Karpas-422 (cell line): ENCODE measurements around the gene PEX16. TPM values are rescaled to one million over a fixed set of nuclear protein-coding genes. Genes with fewer than 3 reads are reported as not detected.
A peak's percentile ranks its signal among the peaks of the same experiment; 100 is the strongest.

ENCODE experiments used
- DNase-seq: peaks from one replicate; pipeline ENCODE4 v3.0.0-alpha.2; 2015
- H2AFZ ChIP-seq: fragments of 200-600 bp; sonication (generic); 2 replicates; pipeline ENCODE4 v1.6.1; 2014; ENCODE audit warnings: antibody characterized with exemption, low read length, mixed read lengths
- H3K27ac ChIP-seq: fragments of 200-600 bp; sonication (generic); 2 replicates; pipeline ENCODE4 v1.5.1; 2014; ENCODE audit warnings: mild to moderate bottlenecking, low read length, moderate library complexity
- H3K27me3 ChIP-seq: fragments of 200-600 bp; sonication (generic); 2 replicates; pipeline ENCODE4 v1.6.1; 2014; ENCODE audit warnings: low read length, mixed read lengths
- H3K36me3 ChIP-seq: fragments of 200-600 bp; sonication (generic); 2 replicates; pipeline ENCODE4 v1.6.1; 2014; ENCODE audit warnings: low read length, mixed read lengths; ENCODE audit not compliant: insufficient read depth
- H3K4me1 ChIP-seq: fragments of 200-600 bp; sonication (generic); 2 replicates; pipeline ENCODE4 v1.6.1; 2014; ENCODE audit warnings: mild to moderate bottlenecking, low read length, mixed read lengths
- H3K4me2 ChIP-seq: fragments of 200-600 bp; sonication (generic); 2 replicates; pipeline ENCODE4 v1.6.1; 2014; ENCODE audit warnings: low read length, low read depth, mild to moderate bottlenecking; ENCODE audit not compliant: poor library complexity, severe bottlenecking
- H3K4me3 ChIP-seq: fragments of 200-600 bp; sonication (generic); 2 replicates; pipeline ENCODE4 v1.5.1; 2014; ENCODE audit warnings: mild to moderate bottlenecking, antibody characterized with exemption, low read length, mixed read lengths
- H3K79me2 ChIP-seq: fragments of 200-600 bp; sonication (generic); 2 replicates; pipeline ENCODE4 v1.6.1; 2014; ENCODE audit warnings: mild to moderate bottlenecking, low read length, mixed read lengths
- H3K9ac ChIP-seq: fragments of 200-600 bp; sonication (generic); 2 replicates; pipeline ENCODE4 v1.6.0; 2014; ENCODE audit warnings: low read length
- H3K9me2 ChIP-seq: fragments of 200-600 bp; sonication (generic), shearing (Covaris generic); replicated peaks from 2 replicates; pipeline ENCODE4 v1.6.0; 2014; ENCODE audit warnings: mild to moderate bottlenecking, low read length, moderate library complexity; ENCODE audit not compliant: insufficient read depth
- H3K9me3 ChIP-seq: fragments of 300-700, 200-600 bp; sonication (generic); 2 replicates; pipeline ENCODE4 v1.6.1; 2014; ENCODE audit warnings: low read length, mixed read lengths
- H4K20me1 ChIP-seq: fragments of 200-600 bp; sonication (generic); 2 replicates; pipeline ENCODE4 v1.6.1; 2014; ENCODE audit warnings: mild to moderate bottlenecking, antibody characterized with exemption, low read length, low read depth; ENCODE audit not compliant: insufficient read depth
- total RNA-seq: library from RNA; depleted of rRNA; stranded (reverse); fragments of >200 nt; shearing (Covaris generic); gene quantifications from 2 replicates; pipeline ENCODE4 v1.2.3, GENCODE V29; 2014; ENCODE audit warnings: low replicate concordance

Gene PEX16
- total RNA-seq, 1 experiment from 2014 or later = 89.3 TPM

GRCh38 chr11:45928535-45929215, 11.0 kb upstream of the PEX16 start:
- Histone ChIP-seq H3K36me3 (no peaks in the 10 kb centered on the region), H3K9me3 (no peaks in the 10 kb centered on the region), H3K4me1 (peaks cover 50% of the 10 kb centered on the region), H3K4me2 (peak overlapping the region; percentile 75), H2AFZ (no peak overlapping the region), H3K27me3 (no peaks in the 10 kb centered on the region), H3K27ac (no peak overlapping the region), H3K79me2 (no peaks in the 10 kb centered on the region), H3K4me3 (no peak overlapping the region), H3K9me2 (no peaks in the 10 kb centered on the region), H4K20me1 (peaks cover 8% of the 10 kb centered on the region), H3K9ac (no peak overlapping the region)
- DNase-seq = no peak

DNA sequence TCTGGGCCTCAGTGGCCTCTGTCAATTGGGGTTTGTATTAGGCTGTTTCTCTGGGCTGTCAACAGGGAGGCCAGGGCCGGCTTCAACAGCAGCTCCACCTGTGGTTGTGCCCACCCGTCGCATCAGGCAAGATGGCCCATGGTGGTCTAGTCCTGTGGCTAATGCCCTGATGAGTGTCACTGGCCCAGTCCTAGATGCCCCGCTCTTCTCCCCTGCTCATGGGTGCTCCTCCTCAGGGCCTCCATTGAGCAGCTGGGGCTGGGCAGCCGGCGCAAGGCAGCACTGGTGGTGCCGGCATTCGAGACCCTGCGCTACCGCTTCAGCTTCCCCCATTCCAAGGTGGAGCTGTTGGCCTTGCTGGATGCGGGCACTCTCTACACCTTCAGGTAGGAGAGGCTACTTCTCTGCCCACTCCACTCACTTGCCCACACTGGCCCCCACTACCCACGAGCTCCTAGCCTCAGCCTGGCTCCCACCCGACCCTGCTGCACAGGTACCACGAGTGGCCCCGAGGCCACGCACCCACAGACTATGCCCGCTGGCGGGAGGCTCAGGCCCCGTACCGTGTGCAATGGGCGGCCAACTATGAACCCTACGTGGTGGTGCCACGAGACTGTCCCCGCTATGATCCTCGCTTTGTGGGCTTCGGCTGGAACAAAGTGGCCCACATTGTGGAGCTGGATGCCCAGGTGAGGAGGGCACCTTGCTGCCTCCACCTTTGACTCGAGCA, 10.2 kb upstream of the PEX16 start:
- Histone ChIP-seq H3K36me3 (no peaks in the 10 kb centered on the region), H3K79me2 (no peaks in the 10 kb centered on the region), H3K9ac (no peak overlapping the region), H3K4me3 (no peak overlapping the region), H4K20me1 (peaks cover 8% of the 10 kb centered on the region), H3K4me2 (no peak overlapping the region), H3K9me3 (no peaks in the 10 kb centered on the region), H3K9me2 (no peaks in the 10 kb centered on the region), H3K4me1 (peaks cover 49% of the 10 kb centered on the region), H3K27me3 (no peaks in the 10 kb centered on the region), H3K27ac (no peak overlapping the region), H2AFZ (no peak overlapping the region)
- DNase-seq = no peak

GRCh38 chr11:45927332-45927683, 9.6 kb upstream of the PEX16 start:
- Histone ChIP-seq H3K79me2 (no peaks in the 10 kb centered on the region), H3K27ac (no peak overlapping the region), H4K20me1 (peaks cover 8% of the 10 kb centered on the region), H3K9me3 (no peaks in the 10 kb centered on the region), H3K9ac (no peak overlapping the region), H3K4me1 (peaks cover 49% of the 10 kb centered on the region), H2AFZ (no peak overlapping the region), H3K36me3 (no peaks in the 10 kb centered on the region), H3K4me3 (no peak overlapping the region), H3K27me3 (no peaks in the 10 kb centered on the region), H3K4me2 (no peak overlapping the region), H3K9me2 (no peaks in the 10 kb centered on the region)
- DNase-seq = no peak

DNA sequence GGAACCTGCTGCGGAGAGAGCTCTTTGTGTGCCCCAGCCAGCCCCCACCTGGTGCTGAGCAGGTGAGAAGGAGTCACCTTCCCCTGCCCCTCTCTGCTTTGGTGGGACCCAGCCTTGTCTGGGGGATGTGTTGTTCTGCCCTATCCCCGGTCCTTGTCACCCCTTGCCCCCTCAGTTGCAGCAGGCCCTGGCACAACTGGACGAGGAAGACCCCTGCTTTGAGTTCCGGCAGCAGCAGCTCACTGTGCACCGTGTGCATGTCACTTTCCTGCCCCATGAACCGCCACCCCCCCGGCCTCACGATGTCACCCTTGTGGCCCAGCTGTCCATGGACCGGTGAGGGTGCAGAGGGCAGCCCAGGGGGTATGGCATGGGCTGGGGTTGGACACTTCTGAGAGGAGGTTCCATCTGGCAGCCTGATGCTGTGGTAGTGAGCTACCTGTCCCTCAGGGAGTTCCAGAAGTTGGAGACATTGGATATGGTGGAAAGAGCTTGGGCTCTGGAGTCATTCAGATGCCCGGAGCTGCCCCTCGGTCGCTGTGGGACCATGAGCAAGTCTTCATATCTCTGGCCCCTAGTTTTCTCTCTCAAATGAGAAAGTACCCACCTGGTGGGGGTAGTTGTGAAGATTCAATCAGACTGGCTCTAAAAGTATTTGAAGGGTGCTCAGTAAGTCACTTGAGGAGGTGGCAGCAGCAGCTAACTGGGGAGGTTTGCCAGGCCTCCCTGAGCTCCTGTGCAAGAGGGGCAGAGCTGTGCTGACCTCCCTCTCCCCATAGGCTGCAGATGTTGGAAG, 9.1 kb upstream of the PEX16 start:
- Histone ChIP-seq H3K9me2 (no peaks in the 10 kb centered on the region), H3K9ac (no peak overlapping the region), H3K27me3 (no peaks in the 10 kb centered on the region), H3K4me2 (no peak overlapping the region), H2AFZ (no peak overlapping the region), H3K4me3 (no peak overlapping the region), H4K20me1 (peaks cover 8% of the 10 kb centered on the region), H3K27ac (no peak overlapping the region), H3K4me1 (peaks cover 46% of the 10 kb centered on the region), H3K36me3 (no peaks in the 10 kb centered on the region), H3K9me3 (no peaks in the 10 kb centered on the region), H3K79me2 (no peaks in the 10 kb centered on the region)
- no peak for DNase-seq

DNA sequence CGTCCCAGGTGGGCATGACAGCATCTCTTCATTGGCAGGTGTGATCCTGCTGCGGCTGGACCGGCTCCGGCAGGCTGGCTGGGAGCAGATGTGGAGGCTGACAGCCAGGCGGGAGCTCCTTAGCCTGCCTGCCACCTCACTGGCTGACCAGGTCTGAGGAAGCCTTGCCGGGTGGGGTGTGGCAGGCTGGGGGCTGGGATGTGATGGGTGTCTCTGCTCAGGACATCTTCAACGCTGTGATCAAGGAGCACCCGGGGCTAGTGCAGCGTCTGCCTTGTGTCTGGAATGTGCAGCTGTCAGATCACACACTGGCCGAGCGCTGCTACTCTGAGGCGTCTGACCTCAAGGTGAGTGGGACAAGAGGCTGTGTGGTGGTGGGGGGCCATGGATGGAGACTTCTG, 8.3 kb upstream of the PEX16 start:
- H4K20me1 ChIP-seq = peaks cover 8% of the 10 kb centered on the region
- DNase-seq = no peak
- no peaks in the 10 kb centered on the region for H3K79me2 ChIP-seq
- H3K9me2 ChIP-seq = no peaks in the 10 kb centered on the region
- H3K4me1 ChIP-seq = peaks cover 39% of the 10 kb centered on the region
- no peaks in the 10 kb centered on the region for H3K27me3 ChIP-seq
- no peaks in the 10 kb centered on the region for H3K36me3 ChIP-seq
- no peak overlapping the region for H3K4me3 ChIP-seq
- no peak overlapping the region for H3K9ac ChIP-seq
- no peak overlapping the region for H3K27ac ChIP-seq
- H3K9me3 ChIP-seq = no peaks in the 10 kb centered on the region
- H3K4me2 ChIP-seq = no peak overlapping the region
- no peak overlapping the region for H2AFZ ChIP-seq

DNA sequence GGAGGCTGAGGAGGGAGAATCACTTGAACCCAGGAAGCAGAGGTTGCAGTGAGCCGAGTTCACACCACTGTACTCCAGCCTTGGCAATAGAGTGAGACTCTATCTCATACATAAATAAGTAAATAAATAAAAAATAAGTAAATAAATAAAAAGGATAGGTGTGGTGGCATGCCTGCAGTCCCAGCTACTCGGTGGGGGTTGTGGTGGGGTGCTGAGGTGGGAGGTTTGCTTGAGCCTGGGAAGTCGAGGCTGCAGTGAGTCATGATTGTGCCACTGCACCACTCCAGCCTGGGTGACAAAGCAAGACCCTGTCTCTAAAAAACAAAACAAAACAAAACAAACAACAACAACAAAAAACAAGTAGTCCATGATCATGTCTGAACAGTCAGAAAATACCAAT, 7.9 kb upstream of the PEX16 start:
- Histone ChIP-seq H3K9me2 (no peaks in the 10 kb centered on the region), H3K79me2 (no peaks in the 10 kb centered on the region), H3K27me3 (no peaks in the 10 kb centered on the region), H3K27ac (no peak overlapping the region), H3K9me3 (no peaks in the 10 kb centered on the region), H3K4me2 (no peak overlapping the region), H3K4me1 (peaks cover 34% of the 10 kb centered on the region), H2AFZ (no peak overlapping the region), H3K9ac (no peak overlapping the region), H3K4me3 (no peak overlapping the region), H3K36me3 (no peaks in the 10 kb centered on the region), H4K20me1 (peaks cover 7% of the 10 kb centered on the region)
- DNase-seq = no peak

- no peaks in the 10 kb centered on the region for H3K79me2 ChIP-seq
- peaks cover 28% of the 10 kb centered on the region for H3K4me1 ChIP-seq
- H3K36me3 ChIP-seq = no peaks in the 10 kb centered on the region
- no peak overlapping the region for H3K4me2 ChIP-seq
- H3K27ac ChIP-seq = no peak overlapping the region
- no peak for DNase-seq
- H3K4me3 ChIP-seq = no peak overlapping the region
- H4K20me1 ChIP-seq = peaks cover 4% of the 10 kb centered on the region; the same call in 1 of the 2 replicates
- H3K27me3 ChIP-seq = no peaks in the 10 kb centered on the region
- H3K9me3 ChIP-seq = no peaks in the 10 kb centered on the region
- no peak overlapping the region for H2AFZ ChIP-seq
- no peaks in the 10 kb centered on the region for H3K9me2 ChIP-seq
- H3K9ac ChIP-seq = no peak overlapping the region
These were observed 7.2 kb upstream of the PEX16 start for GRCh38 chr11:45924927-45925326.
